Fibroblast of the aortic adventitia (primary cell): ENCODE results near the gene INAFM2. TPM values are rescaled to one million over a fixed set of nuclear protein-coding genes. Genes with fewer than 3 reads are reported as not detected.
A peak's percentile ranks its signal among the peaks of the same experiment; 100 is the strongest.

Source experiments
- DNase-seq: peaks from one replicate; pipeline ENCODE4 v3.0.0-alpha.2; 2010; ENCODE audit warnings: low read depth
- H3K4me3 ChIP-seq: 2 replicates; pipeline ENCODE4 v1.5.1; 2011; ENCODE audit warnings: low read depth, mild to moderate bottlenecking, control low read depth, low read length, moderate library complexity
- total RNA-seq: library from RNA; depleted of rRNA; stranded (reverse); fragments of >200 nt; gene quantifications from 2 replicates; pipeline ENCODE4 v1.2.3, GENCODE V29; 2012; ENCODE audit warnings: low replicate concordance
- TF ChIP-seq, protein P1 (sequence below): IDR thresholded peaks from 2 replicates; pipeline ENCODE4 v1.5.1; 2011; ENCODE audit warnings: mild to moderate bottlenecking, low read length, control low read depth, inconsistent platforms; ENCODE audit not compliant: insufficient read depth

INAFM2 gene
- total RNA-seq, 1 donor = 8.9 TPM

DNA sequence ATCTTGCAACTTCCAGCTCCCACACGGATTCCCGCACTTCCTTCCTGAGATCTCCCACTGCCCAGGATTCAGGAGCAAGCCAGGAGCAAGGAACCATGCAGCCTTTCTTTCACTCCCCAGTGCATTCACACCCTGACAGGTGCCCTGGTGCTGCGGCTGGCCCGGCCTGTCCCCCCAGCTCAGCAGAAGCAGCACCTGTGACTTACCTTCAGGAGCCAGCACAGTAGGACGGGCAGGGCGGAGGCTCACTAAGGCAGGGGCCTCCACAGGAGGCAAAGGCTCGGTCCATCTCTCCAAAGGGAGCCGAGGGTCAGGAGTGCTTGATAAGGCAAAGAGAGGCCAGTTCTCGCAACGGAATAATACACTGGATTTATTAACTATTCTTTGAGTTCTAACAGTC is 45.5 kb upstream of the INAFM2 start:
- DNase-seq = no peak
- TF ChIP-seq, protein P1, sequence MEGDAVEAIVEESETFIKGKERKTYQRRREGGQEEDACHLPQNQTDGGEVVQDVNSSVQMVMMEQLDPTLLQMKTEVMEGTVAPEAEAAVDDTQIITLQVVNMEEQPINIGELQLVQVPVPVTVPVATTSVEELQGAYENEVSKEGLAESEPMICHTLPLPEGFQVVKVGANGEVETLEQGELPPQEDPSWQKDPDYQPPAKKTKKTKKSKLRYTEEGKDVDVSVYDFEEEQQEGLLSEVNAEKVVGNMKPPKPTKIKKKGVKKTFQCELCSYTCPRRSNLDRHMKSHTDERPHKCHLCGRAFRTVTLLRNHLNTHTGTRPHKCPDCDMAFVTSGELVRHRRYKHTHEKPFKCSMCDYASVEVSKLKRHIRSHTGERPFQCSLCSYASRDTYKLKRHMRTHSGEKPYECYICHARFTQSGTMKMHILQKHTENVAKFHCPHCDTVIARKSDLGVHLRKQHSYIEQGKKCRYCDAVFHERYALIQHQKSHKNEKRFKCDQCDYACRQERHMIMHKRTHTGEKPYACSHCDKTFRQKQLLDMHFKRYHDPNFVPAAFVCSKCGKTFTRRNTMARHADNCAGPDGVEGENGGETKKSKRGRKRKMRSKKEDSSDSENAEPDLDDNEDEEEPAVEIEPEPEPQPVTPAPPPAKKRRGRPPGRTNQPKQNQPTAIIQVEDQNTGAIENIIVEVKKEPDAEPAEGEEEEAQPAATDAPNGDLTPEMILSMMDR = no peak
- H3K4me3 ChIP-seq = no peak overlapping the region

DNA sequence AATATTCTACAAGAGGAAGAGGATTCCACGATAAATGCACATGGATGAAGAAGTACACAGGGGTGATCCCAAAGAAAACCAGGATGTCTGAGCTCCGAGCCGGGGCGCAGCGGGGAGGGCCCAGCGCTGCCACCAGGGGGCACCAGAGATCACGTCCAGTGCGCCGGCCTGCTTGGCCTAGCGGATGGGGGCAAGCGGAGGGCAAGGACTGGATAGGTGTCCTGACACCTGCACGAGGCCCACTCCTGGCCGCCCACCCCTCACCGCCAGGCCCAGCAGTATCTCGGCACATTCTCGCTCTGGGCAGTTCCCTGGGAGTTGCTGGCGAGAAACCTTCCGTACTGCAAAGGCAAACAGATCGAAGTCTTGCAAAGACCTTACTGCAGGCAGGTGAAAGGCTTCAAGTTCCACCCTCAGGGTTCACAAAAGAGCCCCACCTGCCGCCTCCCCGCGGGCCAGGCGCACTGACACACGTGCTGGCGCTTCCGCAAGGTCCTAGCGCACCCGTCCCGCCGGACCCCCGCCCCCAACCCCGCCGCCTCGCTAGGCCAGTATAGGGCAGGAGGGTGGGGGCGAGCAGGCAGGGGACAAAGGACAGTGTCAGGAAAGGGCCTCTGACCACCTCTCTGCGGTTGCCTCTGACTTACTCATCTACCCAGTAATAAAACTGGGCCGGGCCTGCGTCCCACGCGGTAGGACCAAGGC is 43.9 kb upstream of the INAFM2 start:
- TF ChIP-seq, protein P1 = peak; percentile 98
- peak; percentile 53 for DNase-seq
- no peak overlapping the region for H3K4me3 ChIP-seq

DNA sequence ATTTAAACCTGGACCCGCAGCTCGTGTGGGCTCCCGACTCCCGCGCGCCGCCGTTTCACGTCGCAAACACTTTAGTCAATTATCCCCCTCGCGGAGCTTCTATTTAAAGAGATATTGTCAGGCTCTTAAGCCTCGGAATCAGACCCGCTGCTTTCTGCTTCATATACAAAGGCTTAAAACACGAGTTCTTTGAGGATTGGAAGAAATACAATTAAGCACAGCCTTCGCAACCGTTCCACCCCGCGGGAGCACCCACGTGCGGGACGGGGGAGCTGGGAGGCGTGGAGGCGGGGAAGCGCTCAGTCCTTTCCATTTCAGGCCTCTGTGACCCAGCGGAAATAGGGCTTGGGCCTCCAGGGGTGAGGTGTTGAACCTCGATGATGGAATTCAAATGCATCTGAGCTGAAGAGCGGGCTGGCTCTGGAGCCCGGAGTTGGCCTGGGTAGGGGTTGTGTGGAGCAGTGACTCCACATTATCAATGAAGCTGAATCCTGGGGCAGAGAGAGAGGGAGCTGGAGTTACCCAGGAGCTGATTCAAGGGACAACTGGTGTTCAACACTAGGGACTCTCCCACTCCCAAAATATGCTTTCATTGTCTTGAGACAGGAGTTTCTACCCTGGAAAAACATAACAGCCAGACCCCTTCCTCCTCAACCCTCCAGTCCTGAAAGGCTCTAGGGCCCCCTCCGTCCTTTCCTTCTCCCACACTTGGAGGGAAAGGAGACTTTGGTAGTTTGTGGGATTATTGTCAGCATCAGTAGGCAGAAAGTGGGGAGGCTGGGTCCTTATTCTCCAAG is 43.0 kb upstream of the INAFM2 start:
- no peak for DNase-seq
- TF ChIP-seq, protein P1 = no peak
- H3K4me3 ChIP-seq = no peak overlapping the region

DNA sequence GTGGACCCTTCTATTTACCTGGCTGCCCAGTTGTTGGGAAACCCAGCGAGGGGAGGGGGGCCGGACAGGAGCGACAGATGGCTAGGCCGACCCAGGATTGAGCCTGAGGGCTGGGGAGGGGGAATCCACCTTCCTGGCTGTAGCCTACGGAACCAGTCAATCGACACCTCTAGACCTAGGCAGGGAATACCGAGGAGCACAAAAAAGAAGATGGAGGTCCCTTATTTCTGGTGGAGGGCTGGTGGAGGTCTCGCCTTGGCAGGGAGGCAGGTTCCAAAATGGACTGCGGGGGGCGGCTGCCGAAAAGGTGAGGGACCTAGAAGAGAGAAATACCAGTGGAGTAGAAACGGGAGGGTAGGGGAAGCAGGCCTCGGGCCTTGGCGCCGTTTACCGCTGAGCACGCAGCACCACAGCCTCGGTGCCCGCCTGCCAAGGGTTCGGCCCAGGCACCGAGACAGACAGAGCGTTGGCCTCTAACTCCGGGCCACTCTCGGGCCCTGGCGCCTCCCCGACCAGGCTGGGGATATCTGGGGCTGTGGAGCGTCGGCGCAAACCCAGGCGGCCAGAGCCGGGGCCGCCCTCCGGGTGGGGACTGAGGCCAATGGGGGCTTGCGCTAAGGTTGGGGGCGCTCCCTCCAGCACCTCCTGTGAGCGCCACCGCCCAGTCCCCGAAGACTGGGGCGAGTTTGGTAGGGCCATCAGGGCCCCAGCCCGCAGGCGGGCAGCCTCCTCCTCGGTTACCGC is 42.3 kb upstream of the INAFM2 start:
- DNase-seq = no peak
- no peak overlapping the region for H3K4me3 ChIP-seq
- TF ChIP-seq, protein P1 = no peak

DNA sequence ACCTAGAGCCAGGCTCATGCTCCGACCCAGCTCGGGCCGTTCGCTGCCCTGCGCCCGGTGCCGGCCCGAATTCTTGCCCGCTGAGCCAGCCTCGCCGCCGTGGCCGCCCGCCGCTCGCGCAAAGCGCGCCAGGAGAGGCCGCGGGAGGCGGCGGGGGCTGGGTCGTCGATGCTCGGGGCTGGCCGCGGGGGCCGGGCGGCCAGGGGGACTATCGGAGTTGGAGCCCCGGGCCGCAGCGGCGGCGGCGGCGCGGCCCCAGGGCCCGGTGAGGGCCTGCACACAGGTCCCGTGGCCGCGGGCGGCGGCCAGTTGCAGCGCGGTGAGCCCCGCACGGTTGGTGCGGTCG is 41.7 kb upstream of the INAFM2 start:
- TF ChIP-seq, protein P1 = no peak
- no peak for DNase-seq
- H3K4me3 ChIP-seq = no peak overlapping the region

DNA sequence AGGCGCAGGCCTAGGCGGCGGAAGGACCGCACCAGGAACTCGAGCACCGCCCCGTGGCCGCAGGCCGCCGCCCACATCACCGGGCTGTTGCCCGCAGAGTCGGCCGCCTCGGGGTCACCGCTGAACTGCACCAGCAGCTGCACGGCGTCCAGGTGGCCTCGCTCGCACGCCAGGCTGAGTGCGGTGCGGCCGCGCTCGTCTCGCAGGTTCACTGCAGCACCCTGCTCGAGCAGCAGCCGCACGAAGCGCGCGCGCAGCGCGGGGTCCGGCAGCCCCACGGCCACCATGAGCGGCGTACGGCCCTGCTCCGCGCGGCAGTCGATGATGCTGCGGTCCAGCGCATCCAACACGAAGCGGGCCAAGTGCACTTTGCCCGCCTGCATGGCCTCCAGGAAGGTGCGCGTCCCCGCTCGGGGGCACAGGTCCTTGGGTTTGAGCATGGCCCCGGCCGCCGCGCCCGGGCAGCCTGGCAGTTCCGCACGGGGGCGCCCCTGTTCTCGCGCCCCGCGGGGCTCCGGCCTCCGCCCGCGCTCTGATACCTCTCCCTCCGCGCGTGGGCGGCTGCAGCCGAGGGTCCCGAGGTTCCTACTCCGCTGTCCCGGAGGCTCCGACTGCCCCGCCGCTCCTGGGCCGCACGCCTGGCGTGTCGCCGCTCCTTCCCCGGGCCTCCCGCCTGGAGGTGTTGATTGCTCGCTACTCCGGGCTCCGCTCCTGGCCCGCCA is 41.2 kb upstream of the INAFM2 start:
- H3K4me3 ChIP-seq = peak overlapping the region; percentile 37
- no peak for DNase-seq
- TF ChIP-seq, protein P1 = no peak
